ENCODE data around the gene MYO7A.

Gene MYO7A

GRCh38 chr11:77081381-77081851 is 46.6 kb upstream of the MYO7A start:
- Histone ChIP-seq H3K4me3 (ENCODE audit: low read depth, low read length, poor library complexity, severe bottlenecking) (no peak overlapping the region), H3K4me1 (ENCODE audit: insufficient read depth, low read length, severe bottlenecking) (peaks cover 7% of the 10 kb centered on the region), H3K4me2 (ENCODE audit: low read length) (no peak overlapping the region), H4K20me1 (ENCODE audit: insufficient read depth, low read length) (no peaks in the 10 kb centered on the region), H3K9ac (ENCODE audit: low read length) (no peak overlapping the region), H3K27me3 (ENCODE audit: insufficient read depth, low read length) (no peaks in the 10 kb centered on the region; the same call in 1 of the 2 replicates), H3K36me3 (ENCODE audit: insufficient read depth, low read length) (no peaks in the 10 kb centered on the region; the same call in 1 of the 2 replicates), H3K9me3 (ENCODE audit: low read length) (0 out of 2 replicates have a peak, but pooled peaks cover 4% of the 10 kb centered on the region), H3K27ac (ENCODE audit: low read depth, low read length, poor library complexity, severe bottlenecking) (no peak overlapping the region), H3F3A (ENCODE audit: insufficient read depth, low read length) (no peaks in the 10 kb centered on the region), H3K9me2 (ENCODE audit: low read depth, low read length) (no peaks in the 10 kb centered on the region), H3K79me2 (ENCODE audit: insufficient read depth, low read length) (no peaks in the 10 kb centered on the region), H2AFZ (ENCODE audit: low read length) (no peak overlapping the region)
- TF ChIP-seq EZH2 (IDR thresholded peaks at IDR 0.05; ENCODE audit: borderline replicate concordance, low read length) (no peak), CTCF (IDR thresholded peaks at IDR 0.05; ENCODE audit: low read length) (no peak)

- Histone ChIP-seq H3K4me2 (ENCODE audit: low read length) (no peak overlapping the region), H4K20me1 (ENCODE audit: insufficient read depth, low read length) (no peaks in the 10 kb centered on the region), H3K4me1 (ENCODE audit: insufficient read depth, low read length, severe bottlenecking) (peaks cover 7% of the 10 kb centered on the region), H3K27me3 (ENCODE audit: insufficient read depth, low read length) (peaks cover 6% of the 10 kb centered on the region; the same call in 1 of the 2 replicates), H3K4me3 (ENCODE audit: low read depth, low read length, poor library complexity, severe bottlenecking) (no peak overlapping the region), H3K9ac (ENCODE audit: low read length) (no peak overlapping the region), H3K79me2 (ENCODE audit: insufficient read depth, low read length) (no peaks in the 10 kb centered on the region), H2AFZ (ENCODE audit: low read length) (no peak overlapping the region), H3K9me3 (ENCODE audit: low read length) (0 out of 2 replicates have a peak, but pooled peaks cover 4% of the 10 kb centered on the region), H3K36me3 (ENCODE audit: insufficient read depth, low read length) (no peaks in the 10 kb centered on the region; the same call in 1 of the 2 replicates), H3K27ac (ENCODE audit: low read depth, low read length, poor library complexity, severe bottlenecking) (no peak overlapping the region), H3K9me2 (ENCODE audit: low read depth, low read length) (no peaks in the 10 kb centered on the region), H3F3A (ENCODE audit: insufficient read depth, low read length) (no peaks in the 10 kb centered on the region)
- TF ChIP-seq CTCF (IDR thresholded peaks at IDR 0.05; ENCODE audit: low read length) (no peak), EZH2 (IDR thresholded peaks at IDR 0.05; ENCODE audit: borderline replicate concordance, low read length) (no peak)
Measured at GRCh38 chr11:77081976-77082836, 45.8 kb upstream of the MYO7A start.

GRCh38 chr11:77082838-77083565 is 45.0 kb upstream of the MYO7A start:
- Histone ChIP-seq H3K9me3 (ENCODE audit: low read length) (0 out of 2 replicates have a peak, but pooled peaks cover 4% of the 10 kb centered on the region), H3K9ac (ENCODE audit: low read length) (no peak overlapping the region), H3K4me1 (ENCODE audit: insufficient read depth, low read length, severe bottlenecking) (peaks cover 7% of the 10 kb centered on the region), H3K79me2 (ENCODE audit: insufficient read depth, low read length) (no peaks in the 10 kb centered on the region), H3K27ac (ENCODE audit: low read depth, low read length, poor library complexity, severe bottlenecking) (no peak overlapping the region), H3K4me2 (ENCODE audit: low read length) (no peak overlapping the region), H4K20me1 (ENCODE audit: insufficient read depth, low read length) (no peaks in the 10 kb centered on the region), H3F3A (ENCODE audit: insufficient read depth, low read length) (no peaks in the 10 kb centered on the region), H3K4me3 (ENCODE audit: low read depth, low read length, poor library complexity, severe bottlenecking) (no peak overlapping the region), H3K36me3 (ENCODE audit: insufficient read depth, low read length) (no peaks in the 10 kb centered on the region; the same call in 1 of the 2 replicates), H3K9me2 (ENCODE audit: low read depth, low read length) (no peaks in the 10 kb centered on the region), H3K27me3 (ENCODE audit: insufficient read depth, low read length) (peaks cover 9% of the 10 kb centered on the region; the same call in 1 of the 2 replicates), H2AFZ (ENCODE audit: low read length) (no peak overlapping the region)
- TF ChIP-seq CTCF (IDR thresholded peaks at IDR 0.05; ENCODE audit: low read length): no peak
- no peak for TF ChIP-seq EZH2 (IDR thresholded peaks at IDR 0.05; ENCODE audit: borderline replicate concordance, low read length)

Data from OCI-LY1 (cell line).